SU-DHL-6 (cell line): ENCODE results near the gene RIPPLY3.

Experiments
- CTCF ChIP-seq: fragments of 200-600 bp; sonication (generic); IDR thresholded peaks from one replicate; pipeline ENCODE4 v1.5.1; 2017; ENCODE audit warnings: antibody characterized with exemption, mild to moderate bottlenecking, low read length, moderate library complexity; ENCODE audit not compliant: insufficient read depth, poor library complexity, severe bottlenecking
- EZH2phosphoT487 ChIP-seq: fragments of 200-600 bp; sonication (generic), shearing (Covaris generic); conservative IDR thresholded peaks from 2 replicates; pipeline ENCODE4 v1.6.1; 2018; ENCODE audit warnings: mild to moderate bottlenecking, antibody characterized with exemption, low read length, moderate library complexity, mixed read lengths

GRCh38 chr21:36959020-36959835 is 47.3 kb upstream of the RIPPLY3 start:
- TF ChIP-seq CTCF = no peak
- no peak for TF ChIP-seq EZH2phosphoT487
